Fibroblast of villous mesenchyme (primary cell): Measurements from ENCODE around the gene NUP98. TPM values are rescaled to one million over a fixed set of nuclear protein-coding genes. Genes with fewer than 3 reads are reported as not detected.

ENCODE experiments used
- DNase-seq: peaks from one replicate; pipeline ENCODE4 v3.0.0-alpha.2; 2010; ENCODE audit warnings: low read depth
- H3K4me3 ChIP-seq: 2 replicates; pipeline ENCODE4 v1.5.1; 2011; ENCODE audit warnings: low read depth, mild to moderate bottlenecking, low read length
- CTCF ChIP-seq: IDR thresholded peaks from 2 replicates; pipeline ENCODE4 v1.5.1; 2012; ENCODE audit warnings: low read depth, mild to moderate bottlenecking, low read length; ENCODE audit not compliant: insufficient read depth
- total RNA-seq: library from RNA; depleted of rRNA; stranded (reverse); fragments of >200 nt; gene quantifications from 2 replicates; pipeline ENCODE4 v1.2.3, GENCODE V29; 2012

The NUP98 gene
- total RNA-seq, 1 donor = 183 TPM

GRCh38 chr11:3840004-3840869 is 42.9 kb upstream of the NUP98 start:
- peak; percentile 19 for DNase-seq
- no peak for TF ChIP-seq CTCF
- peak overlapping the region; percentile 86 for H3K4me3 ChIP-seq

GRCh38 chr11:3838504-3838903 is 41.1 kb upstream of the NUP98 start:
- TF ChIP-seq CTCF = no peak
- H3K4me3 ChIP-seq = no peak overlapping the region

GRCh38 chr11:3837793-3838192 is 40.4 kb upstream of the NUP98 start:
- no peak for TF ChIP-seq CTCF
- H3K4me3 ChIP-seq = no peak overlapping the region
- DNase-seq = peak; percentile 35

More at GRCh38 chr11:3838504-3838903, 41.1 kb upstream of the NUP98 start:
- no peak for DNase-seq

GRCh38 chr11:3836903-3837302 is 39.5 kb upstream of the NUP98 start:
- no peak overlapping the region for H3K4me3 ChIP-seq
- DNase-seq = no peak
- no peak for TF ChIP-seq CTCF

- DNase-seq = no peak
- TF ChIP-seq CTCF = no peak
- no peak overlapping the region for H3K4me3 ChIP-seq
Measured at GRCh38 chr11:3835751-3836150, 38.4 kb upstream of the NUP98 start.

- no peak overlapping the region for H3K4me3 ChIP-seq
- TF ChIP-seq CTCF = no peak
- peak; percentile 11 for DNase-seq
Measured at GRCh38 chr11:3834664-3835461, 37.5 kb upstream of the NUP98 start.
